LNCAP (cell line): ENCODE data around the gene PRSS50.

Experiments
- CTCF ChIP-seq: fragments of 450-650 bp; IDR thresholded peaks from 2 replicates; pipeline ENCODE4 v1.5.1; 2017; ENCODE audit warnings: mild to moderate bottlenecking

Gene PRSS50

GRCh38 chr3:46667061-46667621, 50.5 kb downstream of the PRSS50 start:
- no peak for TF ChIP-seq CTCF

- TF ChIP-seq CTCF, result no peak
Observed at GRCh38 chr3:46666453-46666845, 51.2 kb downstream of the PRSS50 start.

GRCh38 chr3:46665763-46666452, 51.8 kb downstream of the PRSS50 start:
- TF ChIP-seq CTCF, result no peak

GRCh38 chr3:46664971-46665762, 52.5 kb downstream of the PRSS50 start:
- TF ChIP-seq CTCF, result no peak

- no peak for TF ChIP-seq CTCF
Observed at GRCh38 chr3:46664188-46664970, 53.3 kb downstream of the PRSS50 start.

- peak; percentile 32; the same call in 1 of the 2 replicates for TF ChIP-seq CTCF
Observed at GRCh38 chr3:46663591-46664135, 54.0 kb downstream of the PRSS50 start.
